Measurements from ENCODE around the gene VENTX.

The VENTX gene

DNA sequence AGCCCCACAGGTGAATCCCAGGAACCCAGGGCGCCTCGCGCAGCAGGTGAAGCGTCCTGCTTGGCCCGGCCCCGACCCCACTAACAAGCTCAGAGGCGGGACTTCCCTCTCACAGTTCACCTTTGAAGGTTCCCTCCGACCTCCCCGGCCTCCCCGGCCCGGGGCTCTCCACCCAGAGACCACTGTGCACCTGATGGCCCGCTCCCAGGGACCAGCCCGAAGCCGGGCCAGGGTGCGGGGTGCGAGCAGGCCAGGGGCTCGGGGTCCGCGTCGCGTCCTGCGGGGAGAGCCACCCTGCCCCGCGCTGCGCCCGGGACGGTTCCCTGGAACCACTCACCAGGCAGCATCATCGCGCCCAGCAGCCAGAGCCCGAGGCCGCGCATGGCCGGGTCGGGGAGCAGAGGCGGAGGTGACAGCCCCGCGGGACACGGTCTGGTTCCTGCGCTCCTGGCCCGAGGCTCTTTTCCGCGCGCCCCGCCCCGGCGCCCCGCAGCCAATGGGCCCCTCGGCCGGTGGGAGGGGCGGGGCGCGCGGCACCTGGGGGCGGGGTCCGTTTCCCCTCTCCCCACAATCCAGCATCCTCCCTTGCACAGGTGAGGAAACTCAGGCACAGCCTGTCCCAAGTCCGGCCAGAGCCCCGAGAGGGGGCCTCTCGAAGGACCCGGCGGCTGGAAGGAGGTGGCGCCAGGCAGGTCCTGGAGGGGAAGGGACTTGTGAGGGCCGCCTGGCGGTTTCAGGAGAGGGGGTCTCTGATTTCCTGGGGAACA, 39.0 kb downstream of the VENTX start, which contains the start of gene ADAM8:
Gene ADAM8 (minus strand): TSS at position 434 of the 767 bp plus-strand sequence. CDS start 51 bp downstream, at position 383.
- Histone ChIP-seq H3K27me3 (ENCODE audit: control insufficient read depth in 1 of 2, insufficient read depth in 2 of 2, low read length in 2 of 2) (peaks cover 4 to 13% of the 10 kb centered on the region in 2 donors), H3K27ac (ENCODE audit: low read length) (no peak within 1 kb of the TSS), H3K9me3 (ENCODE audit: control insufficient read depth in 2 of 2, low read length in 2 of 2) (no peaks in the 10 kb centered on the region), H3K4me3 (ENCODE audit: low read length in 2 of 2) (no peak within 1 kb of the TSS), H3K4me1 (ENCODE audit: control insufficient read depth, insufficient read depth, low read length) (peaks cover 6% of the 10 kb centered on the region), H3K36me3 (ENCODE audit: control insufficient read depth in 2 of 2, insufficient read depth in 2 of 2, low read length in 2 of 2) (peaks cover 11 to 15% of the 10 kb centered on the region in 2 donors), H3K9ac (ENCODE audit: low read length in 2 of 2) (no peak within 1 kb of the TSS)

DNA sequence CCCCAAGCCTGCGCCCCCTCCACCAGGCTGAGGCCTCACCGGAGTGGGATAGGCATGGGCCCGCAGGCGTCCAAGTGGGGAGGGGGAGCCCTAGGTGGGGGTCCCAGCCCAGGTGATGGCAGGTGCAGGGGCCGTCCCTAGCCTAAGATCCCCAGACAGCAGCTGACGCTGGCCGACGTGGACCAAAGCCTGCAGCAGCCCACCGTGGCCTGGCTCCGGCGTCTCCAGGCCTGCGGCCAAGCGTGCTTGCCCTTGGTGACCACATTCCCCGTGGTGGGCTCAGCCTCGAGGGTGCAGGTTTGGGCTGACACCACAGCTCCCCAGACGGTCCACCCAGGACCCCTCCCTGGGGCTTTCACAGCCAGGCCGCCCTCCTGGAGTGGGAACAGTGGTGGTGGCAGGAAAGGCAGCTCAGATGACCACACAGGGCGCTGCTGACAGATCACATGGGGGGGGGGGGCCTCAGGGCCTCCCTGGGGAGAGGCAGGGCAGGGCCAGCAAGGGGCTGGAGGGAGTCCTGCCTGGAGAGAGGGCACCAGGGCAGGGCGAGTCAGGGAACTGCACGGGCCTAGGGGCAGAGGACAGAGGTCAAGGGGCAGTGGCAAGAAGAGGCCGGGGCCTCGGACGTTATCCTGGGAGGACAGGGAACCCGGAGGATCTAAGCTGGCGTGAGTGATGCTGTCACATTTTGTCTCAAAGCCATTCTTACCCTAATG, 39.8 kb downstream of the VENTX start:
- Histone ChIP-seq H3K4me3 (ENCODE audit: low read length in 2 of 2) (no peak overlapping the region), H3K36me3 (ENCODE audit: control insufficient read depth in 2 of 2, insufficient read depth in 2 of 2, low read length in 2 of 2) (peaks cover 18% of the 10 kb centered on the region in 2 donors), H3K4me1 (ENCODE audit: control insufficient read depth, insufficient read depth, low read length) (peaks cover 6% of the 10 kb centered on the region), H3K9ac (ENCODE audit: low read length in 2 of 2) (no peak overlapping the region), H3K27me3 (ENCODE audit: control insufficient read depth in 1 of 2, insufficient read depth in 2 of 2, low read length in 2 of 2) (peaks cover 4 to 13% of the 10 kb centered on the region in 2 donors), H3K27ac (ENCODE audit: low read length) (no peak overlapping the region), H3K9me3 (ENCODE audit: control insufficient read depth in 2 of 2, low read length in 2 of 2) (no peaks in the 10 kb centered on the region)

DNA sequence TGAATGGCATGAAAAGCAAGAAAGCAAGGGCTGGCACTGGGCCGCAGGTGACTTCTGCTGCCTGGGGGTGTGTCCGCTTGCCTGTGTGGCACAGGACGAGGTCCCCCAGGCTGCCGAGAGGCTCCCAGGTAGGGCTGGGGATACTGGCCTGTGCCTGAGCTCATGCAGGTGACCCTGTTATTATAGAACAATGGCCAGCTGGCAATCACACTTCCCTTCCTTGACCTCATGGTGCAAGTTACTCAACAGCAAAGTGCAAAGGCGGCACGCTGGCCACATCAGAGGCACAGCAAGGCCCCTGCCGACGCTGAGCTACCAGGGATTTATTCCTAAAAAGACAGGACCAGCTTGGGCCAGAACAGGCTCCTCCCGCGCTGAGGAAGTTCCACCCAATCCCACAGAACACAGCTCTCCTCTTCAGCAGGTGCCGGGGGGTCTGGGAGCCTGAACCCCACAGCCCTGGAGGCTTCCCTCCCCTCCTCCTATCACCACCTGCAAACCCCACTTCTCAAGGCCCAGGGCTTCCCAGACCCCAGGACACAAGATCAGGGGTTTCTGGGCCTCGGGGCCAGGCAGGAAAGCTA, 40.4 kb downstream of the VENTX start:
- H3K27me3 ChIP-seq (ENCODE audit: control insufficient read depth in 1 of 2, insufficient read depth in 2 of 2, low read length in 2 of 2): peaks cover 4 to 13% of the 10 kb centered on the region in 2 donors
- H3K4me3 ChIP-seq (ENCODE audit: low read length in 2 of 2): no peak overlapping the region
- no peak overlapping the region for H3K9ac ChIP-seq (ENCODE audit: low read length in 2 of 2)
- H3K4me1 ChIP-seq (ENCODE audit: control insufficient read depth, insufficient read depth, low read length): peaks cover 6% of the 10 kb centered on the region
- H3K27ac ChIP-seq (ENCODE audit: low read length): no peak overlapping the region
- H3K9me3 ChIP-seq (ENCODE audit: control insufficient read depth in 2 of 2, low read length in 2 of 2): no peaks in the 10 kb centered on the region
- H3K36me3 ChIP-seq (ENCODE audit: control insufficient read depth in 2 of 2, insufficient read depth in 2 of 2, low read length in 2 of 2): peaks cover 24 to 25% of the 10 kb centered on the region in 2 donors

DNA sequence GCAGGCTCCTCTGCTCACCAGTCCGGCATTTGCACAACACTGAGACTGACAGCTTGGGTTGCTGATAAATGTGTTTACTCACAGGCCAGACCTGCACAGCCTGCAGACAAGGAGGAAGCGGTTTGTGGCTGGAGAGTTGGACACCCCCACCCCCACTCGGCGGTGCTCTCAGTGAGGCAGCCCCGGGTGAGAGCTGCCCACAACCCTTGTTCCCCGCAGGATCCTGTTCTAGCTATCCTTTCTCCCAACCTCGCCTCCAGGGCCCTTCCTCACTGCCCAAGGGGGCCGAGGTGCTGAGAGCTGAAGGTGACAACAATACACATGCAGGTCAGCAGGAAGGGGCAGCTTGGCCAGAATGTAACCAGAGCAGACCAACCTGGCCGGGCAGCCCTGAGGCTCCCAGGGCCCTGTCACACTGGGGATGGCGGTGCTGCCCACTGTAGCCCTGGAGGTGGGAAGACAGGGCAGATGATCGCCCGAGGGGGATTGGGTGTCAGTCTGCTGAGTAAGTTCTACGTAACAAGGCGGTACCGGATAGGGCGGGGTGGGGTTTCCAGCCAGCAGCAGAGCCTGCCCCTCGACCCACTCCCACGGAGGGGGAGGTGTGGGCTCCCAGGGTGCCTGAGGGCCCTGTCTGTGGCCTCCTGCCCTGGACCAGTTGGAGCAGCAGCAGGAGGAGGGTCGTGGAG, 41.1 kb downstream of the VENTX start:
- peaks cover 28 to 29% of the 10 kb centered on the region in 2 donors for H3K36me3 ChIP-seq (ENCODE audit: control insufficient read depth in 2 of 2, insufficient read depth in 2 of 2, low read length in 2 of 2)
- H3K9me3 ChIP-seq (ENCODE audit: control insufficient read depth in 2 of 2, low read length in 2 of 2): no peaks in the 10 kb centered on the region
- H3K9ac ChIP-seq (ENCODE audit: low read length in 2 of 2): no peak overlapping the region
- H3K27ac ChIP-seq (ENCODE audit: low read length): no peak overlapping the region
- H3K4me1 ChIP-seq (ENCODE audit: control insufficient read depth, insufficient read depth, low read length): peaks cover 6% of the 10 kb centered on the region
- H3K27me3 ChIP-seq (ENCODE audit: control insufficient read depth in 1 of 2, insufficient read depth in 2 of 2, low read length in 2 of 2): peaks cover 4 to 13% of the 10 kb centered on the region in 2 donors
- H3K4me3 ChIP-seq (ENCODE audit: low read length in 2 of 2): no peak overlapping the region

DNA sequence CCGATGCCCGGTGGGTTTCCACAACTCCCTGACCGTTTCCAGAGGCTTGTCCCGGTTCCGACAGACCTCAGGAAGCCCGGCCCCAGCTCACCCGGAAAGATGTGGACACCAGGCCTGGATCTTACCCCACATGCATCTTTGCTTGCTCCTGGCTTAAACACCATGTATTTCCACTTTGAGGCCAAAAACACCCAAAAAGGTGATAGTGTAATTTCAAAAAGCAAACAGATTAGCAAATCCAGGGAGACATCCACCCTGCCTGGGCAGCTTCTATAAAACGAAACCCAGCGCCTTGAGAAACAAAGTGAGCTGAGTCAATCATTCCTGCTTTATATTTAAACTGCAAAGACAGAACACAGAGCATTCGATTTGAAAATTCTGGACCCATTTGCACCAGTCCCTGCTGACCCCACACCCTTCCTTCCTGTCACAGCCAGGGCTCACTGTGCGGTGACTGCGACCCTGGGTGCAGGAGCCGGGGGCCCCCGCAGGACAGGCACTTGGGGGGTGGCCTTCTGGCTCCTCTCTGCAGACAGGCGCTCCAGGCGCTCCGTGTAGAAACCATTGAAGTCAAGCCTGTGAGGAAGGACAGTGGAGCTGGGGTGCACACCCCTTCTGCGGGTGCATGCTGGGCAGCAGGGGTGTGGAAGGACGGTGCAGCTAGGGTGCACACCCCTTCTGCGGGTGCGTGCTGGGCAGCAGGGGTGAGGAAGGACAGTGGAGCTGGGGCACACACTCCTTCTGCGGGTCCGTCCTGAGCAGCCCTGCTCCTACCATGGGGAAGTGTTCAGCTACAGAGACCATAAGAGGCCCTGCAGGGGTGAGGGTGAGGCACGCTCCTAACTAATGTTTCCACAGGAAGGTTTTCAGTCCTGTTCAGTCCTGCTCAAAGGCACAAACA, 41.9 kb downstream of the VENTX start:
- Histone ChIP-seq H3K4me3 (ENCODE audit: low read length in 2 of 2) (no peak overlapping the region), H3K4me1 (ENCODE audit: control insufficient read depth, insufficient read depth, low read length) (peaks cover 6% of the 10 kb centered on the region), H3K9me3 (ENCODE audit: control insufficient read depth in 2 of 2, low read length in 2 of 2) (no peaks in the 10 kb centered on the region), H3K9ac (ENCODE audit: low read length in 2 of 2) (no peak overlapping the region), H3K36me3 (ENCODE audit: control insufficient read depth in 2 of 2, insufficient read depth in 2 of 2, low read length in 2 of 2) (peaks cover 34 to 35% of the 10 kb centered on the region in 2 donors), H3K27ac (ENCODE audit: low read length) (no peak overlapping the region), H3K27me3 (ENCODE audit: control insufficient read depth in 1 of 2, insufficient read depth in 2 of 2, low read length in 2 of 2) (peaks cover 4 to 12% of the 10 kb centered on the region in 2 donors)

DNA sequence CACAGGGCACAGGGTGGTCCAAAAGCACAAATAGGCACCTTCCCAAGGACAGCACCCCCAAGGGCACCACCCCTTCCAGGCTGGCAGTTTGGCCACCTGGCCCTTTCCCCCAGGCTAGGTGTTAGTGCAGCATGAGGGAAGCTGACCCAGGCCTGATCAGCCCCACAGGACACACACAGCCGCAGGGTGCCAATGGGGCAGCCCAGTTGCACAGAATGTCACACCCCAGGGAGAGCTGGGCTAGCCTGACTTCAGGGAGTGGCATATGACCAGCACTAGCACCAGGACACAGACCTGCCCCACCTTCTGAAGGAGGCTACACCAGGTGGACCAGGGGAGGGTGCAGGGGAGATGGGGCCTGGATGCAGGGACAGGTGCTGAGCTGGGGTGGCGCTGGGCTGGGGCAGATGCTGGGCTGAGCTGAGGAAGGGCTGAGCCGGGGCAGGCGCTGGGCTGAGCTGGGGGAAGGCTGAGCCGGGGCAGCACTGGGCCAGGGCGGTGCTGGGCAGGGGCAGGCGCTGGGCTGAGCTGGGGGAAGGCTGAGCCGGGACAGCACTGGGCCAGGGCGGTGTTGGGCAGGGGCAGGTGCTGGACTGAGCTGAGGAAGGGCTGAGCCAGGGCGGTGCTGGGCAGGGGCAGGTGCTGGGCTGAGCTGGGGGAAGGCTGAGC, 42.9 kb downstream of the VENTX start:
- H3K4me1 ChIP-seq (ENCODE audit: control insufficient read depth, insufficient read depth, low read length): peaks cover 6% of the 10 kb centered on the region
- H3K36me3 ChIP-seq (ENCODE audit: control insufficient read depth in 2 of 2, insufficient read depth in 2 of 2, low read length in 2 of 2): peaks cover 43% of the 10 kb centered on the region in 2 donors

DNA sequence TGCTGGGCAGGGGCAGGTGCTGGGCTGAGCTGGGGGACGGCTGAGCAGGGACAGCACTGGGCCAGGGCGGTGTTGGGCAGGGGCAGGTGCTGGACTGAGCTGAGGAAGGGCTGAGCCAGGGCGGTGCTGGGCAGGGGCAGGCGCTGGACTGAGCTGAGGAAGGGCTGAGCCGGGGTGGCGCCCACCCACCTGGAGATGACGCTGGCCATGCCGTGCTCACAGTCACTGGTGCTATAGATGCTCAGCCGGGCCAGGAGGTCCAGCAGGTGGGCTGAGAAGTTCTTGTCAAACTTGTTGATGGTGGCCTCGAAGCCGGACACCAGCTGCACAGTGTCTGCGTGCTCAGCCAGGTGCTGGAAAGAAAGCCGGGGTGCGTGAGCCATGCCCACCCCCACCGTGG, 43.4 kb downstream of the VENTX start:
- Histone ChIP-seq H3K27me3 (ENCODE audit: control insufficient read depth in 1 of 2, insufficient read depth in 2 of 2, low read length in 2 of 2) (peaks cover 3% of the 10 kb centered on the region in 2 donors), H3K27ac (ENCODE audit: low read length) (no peak overlapping the region), H3K9me3 (ENCODE audit: control insufficient read depth in 2 of 2, low read length in 2 of 2) (no peaks in the 10 kb centered on the region), H3K36me3 (ENCODE audit: control insufficient read depth in 2 of 2, insufficient read depth in 2 of 2, low read length in 2 of 2) (peaks cover 48% of the 10 kb centered on the region in 2 donors), H3K4me3 (ENCODE audit: low read length in 2 of 2) (no peak overlapping the region), H3K9ac (ENCODE audit: low read length in 2 of 2) (no peak overlapping the region), H3K4me1 (ENCODE audit: control insufficient read depth, insufficient read depth, low read length) (peaks cover 6% of the 10 kb centered on the region)

More for the DNA sequence above, 42.9 kb downstream of the VENTX start:
- peaks cover 4 to 9% of the 10 kb centered on the region in 2 donors for H3K27me3 ChIP-seq (ENCODE audit: control insufficient read depth in 1 of 2, insufficient read depth in 2 of 2, low read length in 2 of 2)
- H3K27ac ChIP-seq (ENCODE audit: low read length): no peak overlapping the region
- no peak overlapping the region for H3K4me3 ChIP-seq (ENCODE audit: low read length in 2 of 2)
- H3K9ac ChIP-seq (ENCODE audit: low read length in 2 of 2): no peak overlapping the region
- H3K9me3 ChIP-seq (ENCODE audit: control insufficient read depth in 2 of 2, low read length in 2 of 2): no peaks in the 10 kb centered on the region

DNA sequence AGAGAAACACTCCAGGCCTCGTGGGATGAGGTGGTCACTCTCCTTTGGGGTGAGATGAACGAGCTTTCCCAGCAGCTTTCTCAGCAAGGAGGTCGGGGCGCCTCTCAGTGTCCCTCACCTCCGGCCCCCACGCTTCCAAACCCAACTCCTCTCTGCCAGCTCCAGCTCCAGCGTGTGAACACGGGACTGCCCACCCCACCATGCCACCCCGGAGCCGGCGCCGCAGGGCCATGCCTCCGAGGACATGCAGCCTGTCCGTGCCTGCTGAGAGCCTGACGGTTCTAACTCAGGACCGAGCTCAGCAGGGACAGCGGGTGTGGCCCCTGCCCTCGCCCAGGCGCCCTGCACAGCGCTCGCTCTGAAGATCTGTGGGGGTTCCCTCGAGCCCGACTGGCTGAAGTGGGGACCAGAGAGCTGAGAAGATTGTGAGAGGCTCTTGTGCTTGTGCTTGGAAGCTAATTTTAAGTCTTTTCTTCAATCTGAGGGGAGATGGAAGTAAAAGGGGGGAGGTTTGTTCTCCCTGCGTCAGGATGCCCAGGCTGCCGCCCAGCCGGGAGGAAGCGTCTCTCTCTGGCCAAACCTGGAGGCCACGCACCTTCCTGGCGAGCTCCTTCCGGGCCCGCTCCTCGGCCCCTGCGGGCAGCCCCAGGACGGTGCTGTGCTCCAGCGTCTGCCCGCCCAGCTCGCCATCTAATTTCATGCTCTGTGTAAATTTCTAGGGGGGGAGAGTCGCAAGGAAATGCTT, 44.1 kb downstream of the VENTX start:
- Histone ChIP-seq H3K9me3 (ENCODE audit: control insufficient read depth in 2 of 2, low read length in 2 of 2) (no peaks in the 10 kb centered on the region), H3K4me3 (ENCODE audit: low read length in 2 of 2) (no peak overlapping the region), H3K4me1 (ENCODE audit: control insufficient read depth, insufficient read depth, low read length) (peaks cover 3% of the 10 kb centered on the region), H3K9ac (ENCODE audit: low read length in 2 of 2) (no peak overlapping the region), H3K27me3 (ENCODE audit: control insufficient read depth in 1 of 2, insufficient read depth in 2 of 2, low read length in 2 of 2) (no peaks in the 10 kb centered on the region), H3K36me3 (ENCODE audit: control insufficient read depth in 2 of 2, insufficient read depth in 2 of 2, low read length in 2 of 2) (peaks cover 52 to 54% of the 10 kb centered on the region in 2 donors), H3K27ac (ENCODE audit: low read length) (no peak overlapping the region)

DNA sequence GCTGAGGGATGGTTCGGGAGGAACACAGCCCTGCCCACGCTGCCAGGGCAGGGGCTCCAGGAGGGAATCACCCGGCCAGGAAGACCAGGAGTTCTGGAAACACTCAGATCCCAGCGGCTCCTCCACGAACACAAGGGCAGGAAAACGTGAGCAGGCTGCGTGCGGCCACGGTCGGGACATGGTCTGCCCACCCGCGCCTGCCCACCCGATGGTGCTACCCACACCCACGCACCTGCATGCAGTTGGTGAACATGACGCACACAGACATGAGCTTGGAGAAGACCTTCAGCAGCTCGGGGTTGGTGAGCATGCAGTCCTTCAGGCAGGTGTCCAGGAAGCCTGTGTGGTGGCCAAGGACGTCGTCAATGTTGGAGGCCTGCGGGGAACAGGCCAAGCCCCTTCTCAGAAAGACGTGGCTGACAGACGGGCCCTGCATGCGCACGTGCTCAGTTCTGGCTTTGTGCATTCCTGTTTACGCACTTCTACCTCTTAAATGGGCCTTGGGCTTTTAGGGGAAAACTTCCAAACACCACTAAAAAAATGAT, 45.3 kb downstream of the VENTX start:
- no peaks in the 10 kb centered on the region for H3K27me3 ChIP-seq (ENCODE audit: control insufficient read depth in 1 of 2, insufficient read depth in 2 of 2, low read length in 2 of 2)
- no peak overlapping the region for H3K9ac ChIP-seq (ENCODE audit: low read length in 2 of 2)
- H3K27ac ChIP-seq (ENCODE audit: low read length): no peak overlapping the region
- H3K9me3 ChIP-seq (ENCODE audit: control insufficient read depth in 2 of 2, low read length in 2 of 2): no peaks in the 10 kb centered on the region
- H3K36me3 ChIP-seq (ENCODE audit: control insufficient read depth in 2 of 2, insufficient read depth in 2 of 2, low read length in 2 of 2): peaks cover 58% of the 10 kb centered on the region in 2 donors
- no peak overlapping the region for H3K4me3 ChIP-seq (ENCODE audit: low read length in 2 of 2)
- H3K4me1 ChIP-seq (ENCODE audit: control insufficient read depth, insufficient read depth, low read length): peaks cover 3% of the 10 kb centered on the region
